ENCODE results near the gene NFATC1. TPM values are rescaled to one million over a fixed set of nuclear protein-coding genes. Genes with fewer than 3 reads are reported as not detected.

NFATC1 gene
- total RNA-seq, 4 donors from 2014 or later = 10.1 to 15.0 (median 12.7) TPM

- H3K27me3 ChIP-seq = no peaks in the 10 kb centered on the region
- no peaks in the 10 kb centered on the region for H3K36me3 ChIP-seq
- H3K9me3 ChIP-seq = no peaks in the 10 kb centered on the region
- no peak overlapping the region for H3K27ac ChIP-seq
- 89 to 96% methylated on average over 15 to 16 of the region's 31 CpGs for WGBS, 2 donors
- H3K4me1 ChIP-seq = peaks cover 0 to 3% of the 10 kb centered on the region in 2 donors
- intact Hi-C loops (cut with DNase I) = no loop called here
- TF ChIP-seq CTCF (IDR thresholded peaks at IDR 0.05) (no peak), POLR2A (IDR thresholded peaks at IDR 0.05) (no peak)
- H3K4me3 ChIP-seq (replicated peaks in 1 of 3) = no peak overlapping the region
- no peak for DNase-seq
These were observed 44.8 kb downstream of the NFATC1 start for GRCh38 chr18:79440316-79441110.

GRCh38 chr18:79441420-79441819 is 45.7 kb downstream of the NFATC1 start:
- Histone ChIP-seq H3K9me3 (no peaks in the 10 kb centered on the region), H3K27ac (no peak overlapping the region), H3K36me3 (no peaks in the 10 kb centered on the region), H3K27me3 (no peaks in the 10 kb centered on the region), H3K4me1 (peaks cover 0 to 6% of the 10 kb centered on the region in 2 donors), H3K4me3 (replicated peaks in 1 of 3) (no peak overlapping the region)
- intact Hi-C loops (cut with DNase I) = no loop called here
- TF ChIP-seq POLR2A (IDR thresholded peaks at IDR 0.05) = no peak
- no peak for TF ChIP-seq CTCF (IDR thresholded peaks at IDR 0.05)
- DNase-seq = no peak
- WGBS, 2 donors = 97 to 98% methylated on average over 10 to 15 of the region's 16 CpGs

- DNase-seq = no peak
- Histone ChIP-seq H3K27me3 (no peaks in the 10 kb centered on the region), H3K27ac (no peak overlapping the region), H3K4me1 (peaks cover 0 to 6% of the 10 kb centered on the region in 2 donors), H3K9me3 (no peaks in the 10 kb centered on the region), H3K4me3 (replicated peaks in 1 of 3) (no peak overlapping the region), H3K36me3 (no peaks in the 10 kb centered on the region)
- intact Hi-C loops (cut with DNase I) = no loop called here
- 75 to 81% methylated on average over 15 to 25 of the region's 29 CpGs for WGBS, 2 donors
- TF ChIP-seq CTCF (IDR thresholded peaks at IDR 0.05) (no peak), POLR2A (IDR thresholded peaks at IDR 0.05) (no peak)
These were observed 46.9 kb downstream of the NFATC1 start for GRCh38 chr18:79442508-79443221.

GRCh38 chr18:79445221-79445620 is 49.5 kb downstream of the NFATC1 start:
- Histone ChIP-seq H3K27me3 (no peaks in the 10 kb centered on the region), H3K4me1 (peaks cover 0 to 6% of the 10 kb centered on the region in 2 donors), H3K9me3 (no peaks in the 10 kb centered on the region), H3K4me3 (replicated peaks in 1 of 3) (no peak overlapping the region), H3K27ac (no peak overlapping the region), H3K36me3 (peaks cover 0 to 3% of the 10 kb centered on the region in 2 donors)
- DNase-seq = no peak
- TF ChIP-seq CTCF (IDR thresholded peaks at IDR 0.05) (no peak), POLR2A (IDR thresholded peaks at IDR 0.05) (no peak)
- 75 to 84% methylated on average over 15 of the region's 15 CpGs for WGBS, 2 donors
- intact Hi-C loops (cut with DNase I) = no loop called here

Measured in thyroid gland (tissue), 4 donors.